ENCODE results near the gene PLA2G7.

PLA2G7 gene

DNA sequence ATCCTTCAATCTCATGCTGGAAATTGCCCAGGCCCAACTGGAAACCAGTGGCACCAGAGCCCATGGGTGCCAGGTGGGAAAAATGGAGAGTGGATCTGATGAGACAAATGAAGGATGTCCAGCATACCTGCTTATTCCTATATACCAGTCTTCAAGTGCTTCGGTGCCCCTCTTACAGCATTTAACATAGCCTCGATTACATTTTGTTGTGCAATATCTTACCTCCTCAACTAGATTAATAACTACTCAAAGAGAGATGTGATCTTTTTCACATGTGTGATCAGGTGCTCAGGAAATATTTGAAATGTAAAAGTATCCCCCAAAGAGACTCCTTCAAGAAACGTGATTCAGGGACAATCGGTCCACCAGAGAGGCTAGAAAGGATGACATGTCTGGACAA, 6.7 kb upstream of the PLA2G7 start:
- Histone ChIP-seq H3K27me3 (ENCODE audit: insufficient read depth, low read length, poor library complexity) (peaks cover 2% of the 10 kb centered on the region), H3K9ac (ENCODE audit: low read depth, low read length) (no peak overlapping the region), H3K9me3 (ENCODE audit: insufficient read depth, low read length, severe bottlenecking) (no peaks in the 10 kb centered on the region), H3K4me2 (ENCODE audit: insufficient read depth, low read length) (no peak overlapping the region), H3K4me3 (ENCODE audit: low read depth in 1 of 2, low read length in 2 of 2) (no peak overlapping the region), H4K20me1 (ENCODE audit: insufficient read depth, low read length) (no peaks in the 10 kb centered on the region), H3K36me3 (ENCODE audit: insufficient read depth, low read length) (no peaks in the 10 kb centered on the region), H3K27ac (ENCODE audit: low read length) (no peak overlapping the region), H3K79me2 (ENCODE audit: insufficient read depth, low read length) (no peaks in the 10 kb centered on the region), H3K4me1 (ENCODE audit: insufficient read depth, low read length) (no peaks in the 10 kb centered on the region), H2AFZ (ENCODE audit: low read depth, low read length) (no peak overlapping the region)
- DNase-seq (no peak), ATAC-seq (ENCODE audit: insufficient read depth, low read depth) (no peak)
- TF ChIP-seq, protein P1, sequence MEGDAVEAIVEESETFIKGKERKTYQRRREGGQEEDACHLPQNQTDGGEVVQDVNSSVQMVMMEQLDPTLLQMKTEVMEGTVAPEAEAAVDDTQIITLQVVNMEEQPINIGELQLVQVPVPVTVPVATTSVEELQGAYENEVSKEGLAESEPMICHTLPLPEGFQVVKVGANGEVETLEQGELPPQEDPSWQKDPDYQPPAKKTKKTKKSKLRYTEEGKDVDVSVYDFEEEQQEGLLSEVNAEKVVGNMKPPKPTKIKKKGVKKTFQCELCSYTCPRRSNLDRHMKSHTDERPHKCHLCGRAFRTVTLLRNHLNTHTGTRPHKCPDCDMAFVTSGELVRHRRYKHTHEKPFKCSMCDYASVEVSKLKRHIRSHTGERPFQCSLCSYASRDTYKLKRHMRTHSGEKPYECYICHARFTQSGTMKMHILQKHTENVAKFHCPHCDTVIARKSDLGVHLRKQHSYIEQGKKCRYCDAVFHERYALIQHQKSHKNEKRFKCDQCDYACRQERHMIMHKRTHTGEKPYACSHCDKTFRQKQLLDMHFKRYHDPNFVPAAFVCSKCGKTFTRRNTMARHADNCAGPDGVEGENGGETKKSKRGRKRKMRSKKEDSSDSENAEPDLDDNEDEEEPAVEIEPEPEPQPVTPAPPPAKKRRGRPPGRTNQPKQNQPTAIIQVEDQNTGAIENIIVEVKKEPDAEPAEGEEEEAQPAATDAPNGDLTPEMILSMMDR (IDR thresholded peaks at IDR 0.05; ENCODE audit: borderline replicate concordance, extremely low read depth, low read length, poor library complexity, severe bottlenecking), result no peak
- no peak for TF ChIP-seq EZH2 (IDR thresholded peaks at IDR 0.05; ENCODE audit: borderline replicate concordance, low read depth, low read length, severe bottlenecking)

DNA sequence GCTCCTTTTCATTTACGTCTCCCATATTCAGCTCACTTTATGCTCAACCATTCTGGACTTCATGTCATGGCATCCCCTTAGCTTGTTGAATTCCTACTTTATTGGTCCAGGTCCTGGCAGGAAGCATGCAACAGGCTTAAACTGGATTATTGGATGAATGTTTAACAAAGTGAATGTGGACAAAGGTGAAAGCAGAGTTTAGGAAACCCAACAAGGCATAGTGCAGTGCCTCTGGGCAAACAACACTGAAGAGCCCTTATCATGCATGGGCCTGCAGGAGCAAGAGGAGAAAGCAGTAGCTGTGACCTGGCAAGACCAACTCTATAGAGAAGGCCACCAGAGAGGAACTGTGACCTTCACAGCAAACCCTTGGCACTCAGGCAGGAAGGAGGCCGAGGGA, 6.3 kb upstream of the PLA2G7 start:
- Histone ChIP-seq H2AFZ (ENCODE audit: low read depth, low read length) (no peak overlapping the region), H3K79me2 (ENCODE audit: insufficient read depth, low read length) (no peaks in the 10 kb centered on the region), H3K9ac (ENCODE audit: low read depth, low read length) (no peak overlapping the region), H3K36me3 (ENCODE audit: insufficient read depth, low read length) (no peaks in the 10 kb centered on the region), H3K4me3 (ENCODE audit: low read depth in 1 of 2, low read length in 2 of 2) (no peak overlapping the region), H3K4me1 (ENCODE audit: insufficient read depth, low read length) (no peaks in the 10 kb centered on the region), H3K9me3 (ENCODE audit: insufficient read depth, low read length, severe bottlenecking) (no peaks in the 10 kb centered on the region), H4K20me1 (ENCODE audit: insufficient read depth, low read length) (no peaks in the 10 kb centered on the region), H3K4me2 (ENCODE audit: insufficient read depth, low read length) (no peak overlapping the region), H3K27me3 (ENCODE audit: insufficient read depth, low read length, poor library complexity) (peaks cover 2% of the 10 kb centered on the region), H3K27ac (ENCODE audit: low read length) (no peak overlapping the region)
- ATAC-seq (ENCODE audit: insufficient read depth, low read depth) (no peak), DNase-seq (no peak)
- TF ChIP-seq EZH2 (IDR thresholded peaks at IDR 0.05; ENCODE audit: borderline replicate concordance, low read depth, low read length, severe bottlenecking), result no peak
- TF ChIP-seq, protein P1 (IDR thresholded peaks at IDR 0.05; ENCODE audit: borderline replicate concordance, extremely low read depth, low read length, poor library complexity, severe bottlenecking), result no peak

DNA sequence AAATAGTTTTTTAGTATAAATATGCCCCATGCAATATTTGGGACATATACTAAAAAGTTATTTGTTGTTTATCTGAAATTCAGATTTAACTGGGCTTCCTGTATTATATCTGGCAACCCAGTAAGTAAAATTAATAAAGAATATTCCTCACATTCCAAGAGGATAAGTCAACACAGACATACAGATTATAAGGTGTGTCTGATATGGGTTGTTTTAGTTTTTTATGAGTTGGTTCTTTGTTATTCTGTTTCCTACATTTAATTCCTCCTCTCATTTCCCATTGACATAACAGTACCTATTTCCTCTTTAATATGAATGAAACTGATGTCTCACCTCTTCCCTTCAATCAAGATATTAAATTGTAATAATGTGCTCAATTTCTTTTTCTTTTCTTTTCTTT, 1.7 kb upstream of the PLA2G7 start:
- Histone ChIP-seq H3K4me3 (ENCODE audit: low read depth in 1 of 2, low read length in 2 of 2) (no peak overlapping the region), H3K4me1 (ENCODE audit: insufficient read depth, low read length) (no peaks in the 10 kb centered on the region), H3K9me3 (ENCODE audit: insufficient read depth, low read length, severe bottlenecking) (no peaks in the 10 kb centered on the region), H2AFZ (ENCODE audit: low read depth, low read length) (no peak overlapping the region), H3K9ac (ENCODE audit: low read depth, low read length) (no peak overlapping the region), H3K4me2 (ENCODE audit: insufficient read depth, low read length) (no peak overlapping the region), H3K79me2 (ENCODE audit: insufficient read depth, low read length) (no peaks in the 10 kb centered on the region), H4K20me1 (ENCODE audit: insufficient read depth, low read length) (no peaks in the 10 kb centered on the region), H3K27me3 (ENCODE audit: insufficient read depth, low read length, poor library complexity) (no peaks in the 10 kb centered on the region), H3K36me3 (ENCODE audit: insufficient read depth, low read length) (no peaks in the 10 kb centered on the region), H3K27ac (ENCODE audit: low read length) (no peak overlapping the region)
- DNase-seq, result no peak
- ATAC-seq (ENCODE audit: insufficient read depth, low read depth), result no peak
- no peak for TF ChIP-seq EZH2 (IDR thresholded peaks at IDR 0.05; ENCODE audit: borderline replicate concordance, low read depth, low read length, severe bottlenecking)
- TF ChIP-seq, protein P1 (IDR thresholded peaks at IDR 0.05; ENCODE audit: borderline replicate concordance, extremely low read depth, low read length, poor library complexity, severe bottlenecking), result no peak

DNA sequence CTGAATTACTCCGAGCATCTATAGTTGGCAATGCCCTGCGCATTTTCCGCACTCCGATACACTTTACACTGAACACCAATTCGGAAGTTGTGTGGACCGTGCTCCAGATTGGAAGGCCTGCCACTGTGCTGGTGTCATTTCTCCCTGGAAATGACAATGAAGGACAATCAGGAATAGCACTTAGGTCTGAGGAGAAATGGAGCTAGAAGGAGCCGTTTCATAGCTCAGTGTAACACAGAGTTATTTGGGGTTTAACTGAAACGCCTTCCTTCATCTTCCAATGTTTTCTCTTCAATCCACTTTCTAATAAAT, 501 bp upstream of the PLA2G7 start:
- no peak for DNase-seq
- H3K9me3 ChIP-seq (ENCODE audit: insufficient read depth, low read length, severe bottlenecking), result no peaks in the 10 kb centered on the region
- H3K9ac ChIP-seq (ENCODE audit: low read depth, low read length), result no peak overlapping the region
- no peak overlapping the region for H2AFZ ChIP-seq (ENCODE audit: low read depth, low read length)
- H3K4me2 ChIP-seq (ENCODE audit: insufficient read depth, low read length), result no peak overlapping the region
- H3K36me3 ChIP-seq (ENCODE audit: insufficient read depth, low read length), result no peaks in the 10 kb centered on the region
- H3K27me3 ChIP-seq (ENCODE audit: insufficient read depth, low read length, poor library complexity), result no peaks in the 10 kb centered on the region
- no peak overlapping the region for H3K4me3 ChIP-seq (ENCODE audit: low read depth in 1 of 2, low read length in 2 of 2)
- no peaks in the 10 kb centered on the region for H4K20me1 ChIP-seq (ENCODE audit: insufficient read depth, low read length)
- H3K79me2 ChIP-seq (ENCODE audit: insufficient read depth, low read length), result no peaks in the 10 kb centered on the region
- H3K27ac ChIP-seq (ENCODE audit: low read length), result no peak overlapping the region
- TF ChIP-seq EZH2 (IDR thresholded peaks at IDR 0.05; ENCODE audit: borderline replicate concordance, low read depth, low read length, severe bottlenecking), result no peak
- TF ChIP-seq, protein P1 (IDR thresholded peaks at IDR 0.05; ENCODE audit: borderline replicate concordance, extremely low read depth, low read length, poor library complexity, severe bottlenecking), result no peak
- no peak for ATAC-seq (ENCODE audit: insufficient read depth, low read depth)
- H3K4me1 ChIP-seq (ENCODE audit: insufficient read depth, low read length), result no peaks in the 10 kb centered on the region
